Endothelial cell of umbilical vein (primary cell): ENCODE results near the gene TCEANC. TPM values are rescaled to one million over a fixed set of nuclear protein-coding genes. Genes with fewer than 3 reads are reported as not detected.

Source experiments
- BruUV-seq: library from RNA; stranded (reverse); fragments of 400-500 nt; replicated peaks from 2 replicates; lab custom pipeline; 2021; lab: Mats Ljungman, UMichigan
- CTCF ChIA-PET: fragments of 300-600, 350-600 bp; sonication (Branson Sonifier 250); formaldehyde crosslinking; loops from one replicate; lab custom pipeline; 2021; ENCODE audit warnings: antibody characterized with exemption, inconsistent platforms; lab: Charles Lee
- POLR2A ChIA-PET: fragments of 300-600, 350-600 bp; sonication (Branson Sonifier 250); formaldehyde crosslinking; loops from one replicate; lab custom pipeline; 2021; ENCODE audit warnings: antibody characterized with exemption, inconsistent platforms; lab: Charles Lee
- DNase-seq: peaks from one replicate; pipeline ENCODE4 v3.0.0-alpha.2; 2011; ENCODE audit warnings: low read depth, low spot score
- FAIRE-seq: peaks from 2 replicates; lab custom pipeline; 2011; peaks lifted over from hg19 to GRCh38; lab: Jason Lieb, UNC
- H2AFZ ChIP-seq: 2 replicates; pipeline ENCODE4 v1.6.0; 2012; ENCODE audit warnings: low read depth, low read length, control low read depth, inconsistent platforms
- H3K27ac ChIP-seq: 2 replicates; pipeline ENCODE4 v1.5.1; 2011; ENCODE audit warnings: low read depth, mild to moderate bottlenecking, control low read depth, low read length, moderate library complexity; ENCODE audit not compliant: insufficient read depth
- H3K27me3 ChIP-seq, 2 experiments: 2 replicates each; pipeline versions ENCODE4 v1.6.0 to v1.6.1; 2011; ENCODE audit warnings: low read length in 2 of 2, mixed read lengths in 1 of 2; ENCODE audit not compliant: control insufficient read depth in 2 of 2, insufficient read depth in 2 of 2
- H3K36me3 ChIP-seq, 2 experiments: 2 replicates in 1 of 2; 3 replicates in 1 of 2; pipeline ENCODE4 v1.5.1; 2011; ENCODE audit warnings: low read length in 2 of 2, mild to moderate bottlenecking in 1 of 2, moderate library complexity in 1 of 2; ENCODE audit not compliant: control insufficient read depth in 2 of 2, insufficient read depth in 2 of 2; ENCODE audit errors: extremely low read depth in 1 of 2
- H3K4me1 ChIP-seq: 3 replicates; pipeline ENCODE4 v1.5.1; 2011; ENCODE audit warnings: mild to moderate bottlenecking, low read length; ENCODE audit not compliant: control insufficient read depth, insufficient read depth; ENCODE audit errors: extremely low read depth
- H3K4me2 ChIP-seq: 2 replicates; pipeline ENCODE4 v1.6.1; 2011; ENCODE audit warnings: low read length, control low read depth, mixed read lengths; ENCODE audit not compliant: insufficient read depth
- H3K4me3 ChIP-seq, 3 experiments: fragments of 200-600 bp in 1 of 3; sonication (generic), shearing (Covaris generic) in 1 of 3; replicated peaks in 1 of 3; 2 replicates each; pipeline ENCODE4 v1.5.1; 2011 to 2016; ENCODE audit warnings: control low read depth in 3 of 3, low read length in 3 of 3, mild to moderate bottlenecking in 2 of 3, inconsistent platforms in 1 of 3, low read depth in 1 of 3, moderate library complexity in 1 of 3; ENCODE audit not compliant: insufficient read depth in 1 of 3
- H3K79me2 ChIP-seq: 2 replicates; pipeline ENCODE4 v1.6.0; 2012; ENCODE audit warnings: low read length, inconsistent platforms; ENCODE audit not compliant: control insufficient read depth, insufficient read depth
- H3K9ac ChIP-seq: replicated peaks from 2 replicates; pipeline ENCODE3; 2011; ENCODE audit warnings: low read length, control low read depth; ENCODE audit not compliant: insufficient read depth; ENCODE audit errors: extremely low read depth
- H3K9me1 ChIP-seq: replicated peaks from 3 replicates; pipeline ENCODE4 v1.6.0; 2011; ENCODE audit warnings: mild to moderate bottlenecking, low read length; ENCODE audit not compliant: control insufficient read depth, insufficient read depth; ENCODE audit errors: extremely low read depth
- H3K9me3 ChIP-seq: replicated peaks from 2 replicates; pipeline ENCODE4 v1.5.1; 2012; ENCODE audit warnings: low read length, inconsistent platforms; ENCODE audit not compliant: control insufficient read depth, insufficient read depth
- H4K20me1 ChIP-seq: replicated peaks from 2 replicates; pipeline ENCODE3; 2011; ENCODE audit warnings: mild to moderate bottlenecking, low read length; ENCODE audit not compliant: control insufficient read depth, insufficient read depth; ENCODE audit errors: extremely low read depth
- CTCF ChIP-seq, 2 donors: IDR thresholded peaks; 1 replicate in 1 of 2; 2 replicates in 1 of 2; pipeline ENCODE4 v1.5.1; 2011; ENCODE audit warnings: low read length in 2 of 2, mild to moderate bottlenecking in 2 of 2, moderate library complexity in 2 of 2, control low read depth in 1 of 2, inconsistent platforms in 1 of 2, low read depth in 1 of 2; ENCODE audit not compliant: insufficient read depth in 1 of 2; ENCODE audit errors: extremely low read depth in 1 of 2
- EZH2 ChIP-seq: IDR thresholded peaks from 2 replicates; pipeline ENCODE4 v1.6.1; 2012; ENCODE audit warnings: borderline replicate concordance, low read depth, mild to moderate bottlenecking, moderate library complexity, low read length, inconsistent platforms; ENCODE audit not compliant: severe bottlenecking
- FOS ChIP-seq: IDR thresholded peaks from 2 replicates; pipeline ENCODE4 v1.6.1; 2011; ENCODE audit warnings: mild to moderate bottlenecking, low read length, moderate library complexity, borderline replicate concordance; ENCODE audit not compliant: insufficient read depth
- GATA2 ChIP-seq: IDR thresholded peaks from 2 replicates; pipeline ENCODE4 v1.7.0; 2011; ENCODE audit warnings: low read depth, mild to moderate bottlenecking, moderate library complexity, mixed read lengths, low read length; ENCODE audit not compliant: insufficient read length, insufficient read depth
- JUN ChIP-seq: IDR thresholded peaks from 2 replicates; pipeline ENCODE4 v1.6.1; 2011; ENCODE audit warnings: borderline replicate concordance, low read depth; ENCODE audit not compliant: insufficient read length, insufficient read depth
- MAX ChIP-seq: IDR thresholded peaks from 2 replicates; pipeline ENCODE4 v1.6.1; 2011; ENCODE audit not compliant: insufficient read depth, insufficient read length
- MYC ChIP-seq: IDR thresholded peaks from one replicate; pipeline ENCODE4 v1.6.1; 2011; ENCODE audit warnings: mild to moderate bottlenecking, low read depth, low read length
- POLR2A ChIP-seq: IDR thresholded peaks from 2 replicates; pipeline ENCODE4 v1.6.1; 2012; ENCODE audit warnings: low read depth, mild to moderate bottlenecking, control low read depth, low read length
- POLR2AphosphoS5 ChIP-seq: IDR thresholded peaks from 2 replicates; pipeline ENCODE4 v1.6.1; 2012; ENCODE audit warnings: low read depth, mild to moderate bottlenecking, control low read depth, low read length, moderate library complexity; ENCODE audit not compliant: insufficient read depth
- dilution Hi-C: fragments of 300-500 bp; cut with MboI; formaldehyde crosslinking; loops from one replicate; pipeline ENCODE4 v1.15.0; 2019; ENCODE audit warnings: low sequenced_read_pairs; ENCODE audit not compliant: extremely low pct_ligation_motif_present
- intact Hi-C: fragments of 100-400 bp; cut with micrococcal nuclease; formaldehyde crosslinking; loops from one replicate; pipeline ENCODE4 v1.10.0; 2022
- polyA plus RNA-seq, 4 experiments: library from polyadenylated mRNA; depleted of rRNA in 3 of 4; stranded (reverse) in 3 of 4; unstranded in 1 of 4; fragments of >200 nt; gene quantifications; 2 replicates each; pipeline versions ENCODE4 v1.2.1 to v1.2.3, GENCODE V29; 2011 to 2012; ENCODE audit warnings: missing spikeins in 1 of 4
- total RNA-seq: library from RNA; stranded (reverse); gene quantifications from 2 replicates; pipeline ENCODE4 v1.2.3, GENCODE V29; 2021

Gene TCEANC
- total and polyA plus RNA-seq, 2 donors (not counting 3 experiments of a cell fraction or from before 2014, with no cell fraction given): 0.32 to 0.75 TPM

- FAIRE-seq: no peak
- H3K36me3 ChIP-seq: no peaks in the 10 kb centered on the region
- dilution Hi-C loops: no loop called here
- DNase-seq: no peak
- CTCF ChIA-PET: no interaction called here
- H3K9me1 ChIP-seq: no peaks in the 10 kb centered on the region
- BruUV-seq: no TSS peak
- H4K20me1 ChIP-seq: no peaks in the 10 kb centered on the region
- H3K27ac ChIP-seq: no peak overlapping the region
- no peak overlapping the region for H3K4me2 ChIP-seq
- H3K4me1 ChIP-seq: no peaks in the 10 kb centered on the region
- TF ChIP-seq JUN (no peak), GATA2 (no peak), POLR2AphosphoS5 (no peak), POLR2A (no peak), CTCF (IDR thresholded peaks at IDR 0.05; ENCODE audit: extremely low read depth in 1 of 2, insufficient read depth in 1 of 2, low read depth in 1 of 2, low read length in 2 of 2) (no peak), FOS (no peak), MAX (no peak), MYC (no peak), EZH2 (no peak)
- H3K4me3 ChIP-seq: no peak overlapping the region
- intact Hi-C loops: no loop called here
- no peak overlapping the region for H2AFZ ChIP-seq
- POLR2A ChIA-PET: no interaction called here
- H3K9me3 ChIP-seq: no peaks in the 10 kb centered on the region
- no peaks in the 10 kb centered on the region for H3K27me3 ChIP-seq
- no peak overlapping the region for H3K9ac ChIP-seq
- no peaks in the 10 kb centered on the region for H3K79me2 ChIP-seq
Measured at GRCh38 chrX:13681595-13681994, 28.7 kb downstream of the TCEANC start.
